Skeletal muscle satellite cell (primary cell): ENCODE measurements around the gene BFSP2.
"Not testable (repeated sequence)": the region's sequence is repeated elsewhere in the genome, so short reads cannot be mapped to it uniquely, and the experiment has no call there.

ENCODE experiments used
- H3K27me3 ChIP-seq: 2 replicates; pipeline ENCODE4 v1.7.0; 2013; ENCODE audit warnings: low read length; ENCODE audit not compliant: control insufficient read depth, insufficient read depth
- H3K36me3 ChIP-seq: 2 replicates; pipeline ENCODE4 v1.7.0; 2013; ENCODE audit warnings: mild to moderate bottlenecking, control low read depth, low read length; ENCODE audit not compliant: insufficient read depth
- H3K4me1 ChIP-seq: 2 replicates; pipeline ENCODE4 v1.7.0; 2013; ENCODE audit warnings: low read length; ENCODE audit not compliant: control insufficient read depth, insufficient read depth
- H3K4me2 ChIP-seq: 2 replicates; pipeline ENCODE4 v1.7.0; 2013; ENCODE audit warnings: mild to moderate bottlenecking, low read length
- H3K4me3 ChIP-seq: 2 replicates; pipeline ENCODE4 v1.7.0; 2013; ENCODE audit warnings: low read length
- H3K9ac ChIP-seq: 2 replicates; pipeline ENCODE4 v1.7.0; 2013; ENCODE audit warnings: mild to moderate bottlenecking, low read depth, low read length, moderate library complexity
- H3K9me3 ChIP-seq: replicated peaks from 2 replicates; pipeline ENCODE4 v1.7.0; 2013; ENCODE audit warnings: mild to moderate bottlenecking, control low read depth, low read length

Gene BFSP2

DNA sequence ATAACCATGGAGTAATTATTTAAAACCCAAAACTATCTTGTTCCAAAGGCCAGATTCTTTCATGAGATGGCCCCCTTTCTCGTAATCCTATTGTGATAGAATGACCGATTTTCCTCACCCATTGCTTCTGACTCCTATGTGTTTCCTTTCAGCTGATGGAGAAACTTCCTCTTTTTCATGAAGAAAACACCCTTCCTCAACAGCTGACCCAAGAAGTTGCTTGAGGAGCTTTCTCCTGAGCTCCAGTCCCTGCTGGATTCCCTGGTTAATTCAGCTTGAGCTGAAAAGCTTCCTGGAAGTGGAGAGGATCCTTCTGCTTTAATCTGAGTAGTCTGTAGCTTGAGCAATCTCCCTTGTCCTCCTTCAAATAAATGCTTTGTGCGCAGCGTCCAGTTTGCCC lies 75.0 kb downstream of the BFSP2 start:
- Histone ChIP-seq H3K9ac (no peak overlapping the region), H3K36me3 (no peaks in the 10 kb centered on the region), H3K9me3 (no peaks in the 10 kb centered on the region), H3K4me3 (no peak overlapping the region), H3K4me2 (peak overlapping the region; percentile 4), H3K27me3 (no peaks in the 10 kb centered on the region), H3K4me1 (peaks cover 14% of the 10 kb centered on the region)

DNA sequence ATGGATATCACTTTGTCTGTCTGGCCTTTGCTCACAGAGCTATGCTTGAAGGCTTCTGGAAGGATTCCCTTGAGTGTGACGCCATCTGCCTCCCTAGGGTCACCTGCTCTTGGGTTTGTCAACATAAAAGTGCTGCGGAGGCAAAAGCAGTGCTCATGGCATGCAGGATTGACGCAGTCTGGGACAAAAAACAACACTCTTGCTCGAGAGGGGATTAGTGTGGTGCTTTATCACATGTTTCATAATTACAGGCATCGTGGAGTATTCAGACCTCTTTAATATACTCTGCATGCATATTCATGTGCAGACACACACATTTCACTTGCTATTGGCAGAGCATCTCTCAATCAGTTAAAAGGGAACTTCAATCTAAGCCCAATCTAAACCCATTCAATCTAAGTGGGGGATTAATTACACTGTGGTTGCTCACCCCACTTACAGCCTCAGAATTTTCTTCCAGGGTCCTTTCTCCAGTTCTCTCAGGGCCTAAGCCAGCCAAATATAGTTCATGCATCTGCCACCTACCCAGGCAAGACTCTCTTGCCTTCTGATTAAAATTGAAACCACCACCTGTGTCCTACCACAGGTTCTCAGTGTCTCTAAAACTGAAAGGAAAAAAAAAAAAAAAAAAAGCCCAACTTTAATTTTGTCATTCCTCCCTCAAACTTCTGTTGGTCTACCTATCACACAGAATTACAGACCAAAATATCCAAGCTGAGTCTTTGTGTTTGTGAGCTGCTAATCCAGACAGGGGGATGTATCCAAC lies 75.6 kb downstream of the BFSP2 start:
- no peaks in the 10 kb centered on the region for H3K9me3 ChIP-seq
- H3K4me3 ChIP-seq: no peak overlapping the region
- no peaks in the 10 kb centered on the region for H3K36me3 ChIP-seq
- no peak overlapping the region for H3K4me2 ChIP-seq
- no peaks in the 10 kb centered on the region for H3K27me3 ChIP-seq
- peaks cover 14% of the 10 kb centered on the region for H3K4me1 ChIP-seq
- no peak overlapping the region for H3K9ac ChIP-seq

DNA sequence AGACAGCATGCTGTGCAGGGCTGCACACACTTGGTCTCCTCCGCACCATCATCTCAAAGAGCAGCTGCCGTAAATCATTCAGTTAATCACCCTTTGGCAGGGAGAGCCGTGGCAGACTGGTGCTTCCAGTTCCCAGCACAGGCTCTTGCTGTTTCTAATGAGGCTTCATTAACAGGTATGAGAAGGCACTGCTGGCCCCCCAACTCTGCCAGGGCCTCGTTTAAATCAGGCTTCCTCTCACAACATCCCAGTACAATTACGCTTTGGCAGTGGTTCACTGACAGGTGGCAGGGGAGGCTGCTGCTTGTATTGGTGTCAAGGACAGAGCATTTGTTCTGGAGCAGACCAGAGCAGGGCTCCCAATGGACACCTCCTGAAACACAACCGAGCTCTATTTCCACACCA lies 77.1 kb downstream of the BFSP2 start:
- Histone ChIP-seq H3K4me1 (peaks cover 14% of the 10 kb centered on the region), H3K9ac (no peak overlapping the region)

DNA sequence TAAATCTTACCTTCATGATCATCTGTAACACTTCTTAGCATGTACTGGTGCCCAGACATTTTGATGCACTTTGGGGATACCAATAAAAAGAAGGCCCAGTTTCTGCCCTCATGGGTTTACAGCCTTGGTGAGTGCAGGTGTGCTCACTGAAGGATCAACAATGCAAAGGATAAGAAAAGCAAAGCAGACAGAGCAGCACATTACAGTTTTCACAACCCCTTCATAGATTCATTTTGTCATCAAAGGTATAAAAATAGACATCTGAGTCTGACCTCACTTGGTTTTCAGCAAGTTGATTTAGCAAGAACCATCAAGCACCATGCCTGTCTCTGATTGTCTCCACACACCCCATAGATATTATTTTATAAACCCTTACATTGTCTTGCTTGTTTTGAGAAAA lies 77.6 kb downstream of the BFSP2 start:
- Histone ChIP-seq H3K9me3 (no peaks in the 10 kb centered on the region), H3K9ac (no peak overlapping the region), H3K36me3 (no peaks in the 10 kb centered on the region), H3K27me3 (no peaks in the 10 kb centered on the region), H3K4me2 (no peak overlapping the region), H3K4me3 (no peak overlapping the region), H3K4me1 (peaks cover 14% of the 10 kb centered on the region)

More for the DNA sequence above, 77.1 kb downstream of the BFSP2 start:
- no peaks in the 10 kb centered on the region for H3K36me3 ChIP-seq
- H3K27me3 ChIP-seq: no peaks in the 10 kb centered on the region
- no peak overlapping the region for H3K4me2 ChIP-seq
- H3K9me3 ChIP-seq: no peaks in the 10 kb centered on the region
- H3K4me3 ChIP-seq: no peak overlapping the region

DNA sequence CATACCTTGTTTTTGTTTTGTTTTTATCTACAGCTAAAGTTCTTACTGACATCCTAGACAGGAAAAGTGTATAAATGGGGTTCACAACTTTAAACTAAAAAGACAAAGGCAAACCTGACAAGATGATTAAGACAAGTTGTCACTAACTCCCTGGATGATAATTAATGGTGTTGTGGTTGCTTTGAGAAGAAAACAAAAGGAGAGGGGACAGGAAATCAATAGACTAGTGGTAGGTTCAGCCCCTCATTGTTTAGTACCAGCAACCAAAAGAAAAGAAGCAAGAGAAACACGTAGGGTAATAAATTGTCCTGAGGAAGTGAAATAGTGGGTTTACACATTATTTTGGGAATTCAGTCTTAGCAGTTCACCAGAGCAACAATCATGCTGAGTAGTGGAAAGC lies 78.8 kb downstream of the BFSP2 start:
- H3K27me3 ChIP-seq: no peaks in the 10 kb centered on the region
- no peak overlapping the region for H3K4me2 ChIP-seq
- H3K36me3 ChIP-seq: no peaks in the 10 kb centered on the region

DNA sequence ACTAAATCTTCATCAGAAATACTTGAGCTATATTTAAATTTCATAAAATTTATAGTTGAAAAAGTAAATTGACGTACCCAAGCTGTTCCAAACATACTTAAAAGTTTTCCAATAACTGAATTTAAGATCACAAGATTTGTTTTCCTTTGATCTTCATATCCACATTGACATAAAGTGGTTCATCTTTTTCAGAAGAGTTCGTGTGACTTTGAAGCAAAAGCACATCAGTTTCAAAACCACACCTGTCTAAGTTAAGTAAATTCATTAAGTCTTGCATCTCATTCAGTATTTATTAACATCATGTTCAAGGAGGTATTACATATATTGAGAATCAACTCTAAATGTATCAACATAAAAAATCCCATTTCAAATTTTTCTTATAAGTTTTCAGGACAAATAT lies 79.5 kb downstream of the BFSP2 start:
- Histone ChIP-seq H3K27me3 (no peaks in the 10 kb centered on the region), H3K9me3 (no peaks in the 10 kb centered on the region), H3K36me3 (no peaks in the 10 kb centered on the region)

More for the DNA sequence above, 78.8 kb downstream of the BFSP2 start:
- no peak overlapping the region for H3K4me3 ChIP-seq
- no peak overlapping the region for H3K9ac ChIP-seq
- H3K4me1 ChIP-seq: peaks cover 14% of the 10 kb centered on the region
- H3K9me3 ChIP-seq: no peaks in the 10 kb centered on the region

DNA sequence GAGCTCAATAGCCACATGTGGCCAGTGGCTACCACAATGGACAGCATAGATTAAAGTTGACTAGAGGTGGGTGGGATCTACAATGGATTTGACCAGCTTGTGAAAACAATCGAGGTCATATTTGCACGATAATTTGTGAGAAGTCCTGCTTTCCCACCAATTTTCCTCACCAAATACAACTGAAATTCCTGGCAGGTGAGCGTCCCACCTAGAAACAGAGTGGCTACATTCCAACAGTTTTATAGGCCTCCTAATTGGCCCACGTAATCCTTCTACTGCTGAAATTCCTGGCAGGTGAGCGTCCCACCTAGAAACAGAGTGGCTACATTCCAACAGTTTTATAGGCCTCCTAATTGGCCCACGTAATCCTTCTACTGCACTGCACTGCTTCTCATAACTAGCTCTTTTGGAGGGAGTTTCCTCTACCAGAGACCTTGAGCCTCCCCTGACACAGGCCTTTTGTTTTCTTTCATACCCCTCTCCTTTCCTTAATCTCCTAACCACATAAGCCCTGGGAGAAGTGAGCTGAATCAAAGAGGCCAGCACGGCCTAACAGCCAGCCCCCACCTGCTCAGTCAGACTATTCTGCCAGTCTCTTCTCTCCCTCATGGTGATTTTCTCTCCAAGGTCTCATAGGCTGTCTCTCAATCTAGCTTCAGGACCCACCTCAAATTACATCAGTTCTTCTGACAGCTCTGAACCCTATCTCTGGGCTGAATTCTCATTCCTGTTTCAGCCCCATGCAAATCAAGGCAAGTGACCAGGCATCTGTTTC lies 80.2 kb downstream of the BFSP2 start:
- Histone ChIP-seq H3K4me3 (no peak overlapping the region), H3K4me2 (no peak overlapping the region), H3K27me3 (no peaks in the 10 kb centered on the region), H3K4me1 (no peaks in the 10 kb centered on the region), H3K9ac (no peak overlapping the region), H3K36me3 (no peaks in the 10 kb centered on the region), H3K9me3 (no peaks in the 10 kb centered on the region)

More for the DNA sequence above, 79.5 kb downstream of the BFSP2 start:
- peaks cover 7% of the 10 kb centered on the region for H3K4me1 ChIP-seq
- H3K9ac ChIP-seq: no peak overlapping the region
- H3K4me3 ChIP-seq: no peak overlapping the region
- H3K4me2 ChIP-seq: no peak overlapping the region

DNA sequence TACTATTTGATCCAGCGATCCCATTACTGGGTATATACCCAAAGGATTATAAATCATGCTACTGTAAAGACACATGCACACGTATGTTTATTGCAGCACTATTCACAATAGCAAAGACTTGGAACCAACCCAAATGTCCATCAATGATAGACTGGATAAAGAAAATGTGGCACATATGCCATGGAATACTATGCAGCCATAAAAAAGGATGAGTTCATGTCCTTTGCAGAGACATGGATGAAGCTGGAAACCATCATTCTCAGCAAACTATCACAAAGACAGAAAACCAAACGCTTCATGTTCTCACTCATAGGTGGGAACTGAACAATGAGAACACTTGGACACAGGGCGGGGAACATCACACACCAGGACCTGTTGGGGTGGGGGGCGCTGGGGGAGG lies 82.6 kb downstream of the BFSP2 start:
- H3K36me3 ChIP-seq, H3K27me3 ChIP-seq, H3K9me3 ChIP-seq, H3K9ac ChIP-seq, H3K4me2 ChIP-seq, H3K4me3 ChIP-seq, H3K4me1 ChIP-seq: not testable (repeated sequence)

DNA sequence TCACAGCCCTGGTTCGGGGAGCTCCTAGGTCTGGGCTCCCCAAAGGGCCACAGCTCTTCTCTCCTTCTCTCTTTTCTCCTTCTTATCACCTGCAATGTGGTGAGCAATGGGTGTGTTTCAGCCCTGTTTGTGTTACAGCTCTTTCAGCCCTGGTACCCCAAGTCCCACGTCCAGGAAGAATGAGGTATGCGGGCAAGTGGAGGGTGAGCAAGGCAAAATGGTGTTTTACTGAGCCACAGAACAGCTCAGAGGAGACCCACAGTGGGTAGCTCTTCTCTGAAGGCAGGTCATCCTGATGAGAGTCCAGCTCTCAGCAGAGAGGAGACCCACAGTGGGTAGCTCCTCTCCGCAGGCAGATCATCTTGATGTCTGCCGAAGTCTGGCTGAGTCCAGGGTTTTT lies 86.8 kb downstream of the BFSP2 start:
- H3K4me2 ChIP-seq: no peak overlapping the region
- H3K9me3 ChIP-seq: no peaks in the 10 kb centered on the region
- H3K4me1 ChIP-seq: peaks cover 11% of the 10 kb centered on the region
- no peak overlapping the region for H3K9ac ChIP-seq
- no peaks in the 10 kb centered on the region for H3K36me3 ChIP-seq
- no peaks in the 10 kb centered on the region for H3K27me3 ChIP-seq
- no peak overlapping the region for H3K4me3 ChIP-seq

DNA sequence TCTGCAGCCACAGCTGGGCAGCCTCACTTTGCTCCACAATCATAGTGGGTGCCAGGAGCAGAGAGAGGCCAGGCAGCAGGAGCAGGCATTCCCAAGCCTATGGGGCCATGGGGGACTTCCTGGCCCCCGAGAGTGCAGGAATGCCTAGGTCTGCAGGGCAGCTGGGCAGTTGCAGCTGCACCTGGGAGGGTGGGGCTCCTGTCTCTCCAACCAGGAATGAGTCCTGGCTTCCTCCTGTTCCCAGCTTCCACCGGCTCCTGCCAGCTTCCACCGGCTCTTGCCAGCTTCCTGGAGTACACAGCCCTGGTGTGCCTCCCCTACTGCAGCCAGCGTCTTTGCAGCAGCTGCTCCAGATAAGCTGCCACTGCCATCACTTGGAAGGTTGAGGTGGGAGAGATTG lies 87.3 kb downstream of the BFSP2 start:
- no peaks in the 10 kb centered on the region for H3K9me3 ChIP-seq
- no peak overlapping the region for H3K4me3 ChIP-seq
- no peaks in the 10 kb centered on the region for H3K27me3 ChIP-seq
- no peak overlapping the region for H3K9ac ChIP-seq
- no peaks in the 10 kb centered on the region for H3K36me3 ChIP-seq
- peaks cover 11% of the 10 kb centered on the region for H3K4me1 ChIP-seq
- no peak overlapping the region for H3K4me2 ChIP-seq

DNA sequence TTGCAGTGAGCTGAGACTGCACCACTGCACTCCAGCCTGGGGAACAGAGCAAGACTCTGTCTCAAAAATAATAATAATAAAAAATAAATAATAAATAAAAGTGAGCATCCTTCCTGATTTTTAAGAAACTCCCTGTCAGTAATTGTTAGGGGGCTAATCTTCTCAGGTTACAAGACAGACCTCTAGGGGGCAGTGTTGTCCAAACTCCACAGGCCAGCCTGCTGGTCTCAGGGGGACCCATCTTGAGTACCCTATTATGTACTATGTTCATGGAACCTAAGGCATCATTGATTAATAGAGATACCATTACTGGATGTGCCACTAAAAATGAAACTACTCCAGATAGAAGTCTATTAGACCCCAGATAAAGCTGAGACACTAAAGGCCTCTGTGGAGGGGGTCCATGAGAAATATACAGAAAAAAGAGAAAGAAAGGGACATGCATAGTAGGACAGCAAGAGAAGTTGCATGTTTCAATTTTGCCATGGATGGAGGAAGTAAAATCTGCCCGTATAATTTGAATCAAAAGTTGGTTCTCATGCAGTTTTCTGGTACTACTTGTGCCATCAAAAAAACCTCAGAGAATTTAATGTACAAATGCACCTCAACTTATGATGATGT lies 88.2 kb downstream of the BFSP2 start:
- peaks cover 11% of the 10 kb centered on the region for H3K4me1 ChIP-seq
- H3K4me3 ChIP-seq: no peak overlapping the region
- H3K9me3 ChIP-seq: no peaks in the 10 kb centered on the region
- no peak overlapping the region for H3K4me2 ChIP-seq
- no peak overlapping the region for H3K9ac ChIP-seq
- no peaks in the 10 kb centered on the region for H3K36me3 ChIP-seq
- H3K27me3 ChIP-seq: no peaks in the 10 kb centered on the region
